Esophagus muscularis mucosa (tissue), 4 donors: ENCODE results near the gene CMTM5. TPM values are rescaled to one million over a fixed set of nuclear protein-coding genes. Genes with fewer than 3 reads are reported as not detected.

ENCODE experiments used
- DNase-seq: peaks from one replicate; pipeline ENCODE4 v3.0.0-alpha.2; 2017; ENCODE audit errors: extremely low spot score
- H3K27ac ChIP-seq, 4 donors: fragments of 200-600 bp; sonication (generic); replicated peaks in 1 of 4; 1 replicate in 3 of 4; 2 replicates in 1 of 4; pipeline ENCODE4 v1.5.1; 2016 to 2019; ENCODE audit warnings: mild to moderate bottlenecking in 1 of 4
- H3K27me3 ChIP-seq, 4 donors: fragments of 200-600 bp; sonication (generic); one replicate each; pipeline versions ENCODE4 v1.5.1 to v1.6.0; 2016 to 2019
- H3K36me3 ChIP-seq, 4 donors: fragments of 200-600 bp; sonication (generic); one replicate each; pipeline ENCODE4 v1.5.1; 2016 to 2019
- H3K4me1 ChIP-seq, 4 donors: fragments of 200-600 bp; sonication (generic); one replicate each; pipeline ENCODE4 v1.5.1; 2016 to 2019
- H3K4me3 ChIP-seq, 4 donors: fragments of 200-600 bp; sonication (generic); 1 replicate in 2 of 4; 2 replicates in 2 of 4; pipeline ENCODE4 v1.5.1; 2016 to 2019; ENCODE audit warnings: mild to moderate bottlenecking in 4 of 4, moderate library complexity in 1 of 4
- H3K9me3 ChIP-seq, 4 donors: fragments of 200-600 bp; sonication (generic); 1 replicate in 3 of 4; 2 replicates in 1 of 4; pipeline ENCODE4 v1.5.1; 2016 to 2019
- CTCF ChIP-seq, 3 experiments: fragments of 200-600 bp in 2 of 3; fragments of 450-650 bp in 1 of 3; sonication (generic) in 2 of 3; IDR thresholded peaks; one replicate each; pipeline ENCODE4 v1.5.1; 2017 to 2019; ENCODE audit warnings: antibody characterized with exemption in 3 of 3, mild to moderate bottlenecking in 2 of 3, moderate library complexity in 1 of 3
- EP300 ChIP-seq: sonication (generic); formaldehyde crosslinking; IDR thresholded peaks from one replicate; pipeline ENCODE4 v1.6.1; 2017; ENCODE audit warnings: antibody characterized with exemption
- POLR2A ChIP-seq: fragments of 450-650 bp; IDR thresholded peaks from one replicate; pipeline ENCODE4 v1.6.1; 2017; ENCODE audit warnings: antibody characterized with exemption, moderate library complexity, mild to moderate bottlenecking, low read depth
- POLR2AphosphoS5 ChIP-seq, 2 donors: sonication (generic); formaldehyde crosslinking; IDR thresholded peaks; one replicate each; pipeline ENCODE4 v1.6.1; 2017; ENCODE audit warnings: antibody characterized with exemption in 2 of 2
- WGBS: methylation state at CpG from one replicate; pipeline ENCODE4 v1.1.5; 2018; 5-methylcytosine and 5-hydroxymethylcytosine counted together
- intact Hi-C: fragments of 100-400 bp; cut with DNase I; formaldehyde crosslinking; loops from one replicate; pipeline ENCODE4 v1.15.1; 2023
- total RNA-seq, 4 donors: library from RNA; depleted of rRNA; stranded (reverse); fragments of >200 nt; gene quantifications; one replicate each; pipeline versions ENCODE4 v1.1.0 to v1.2.1, GENCODE V29; 2016

CMTM5 gene
- total RNA-seq, 4 donors from 2014 or later = 0.78 to 2.9 (median 1.9) TPM

- H3K27ac ChIP-seq = no peak overlapping the region
- no peak overlapping the region for H3K4me3 ChIP-seq
- WGBS = 70% methylated on average over 3 of the region's 3 CpGs
- H3K36me3 ChIP-seq = peaks cover 0 to 12% (median 5%) of the 10 kb centered on the region in 4 donors
- peaks cover 0 to 3% (median 0%) of the 10 kb centered on the region in 4 donors for H3K4me1 ChIP-seq
- intact Hi-C loops = no loop called here
- TF ChIP-seq POLR2A (no peak), CTCF (IDR thresholded peaks at IDR 0.05) (no peak), POLR2AphosphoS5 (IDR thresholded peaks at IDR 0.05) (no peak), EP300 (no peak)
- H3K9me3 ChIP-seq = no peaks in the 10 kb centered on the region
- no peak for DNase-seq
- no peaks in the 10 kb centered on the region for H3K27me3 ChIP-seq
These were observed 32.4 kb upstream of the CMTM5 start for GRCh38 chr14:23344481-23344880.

GRCh38 chr14:23345987-23346692 lies 30.7 kb upstream of the CMTM5 start:
- Histone ChIP-seq H3K4me3 (no peak overlapping the region), H3K4me1 (peaks cover 0 to 3% (median 0%) of the 10 kb centered on the region in 4 donors), H3K9me3 (no peaks in the 10 kb centered on the region), H3K36me3 (peaks cover 0 to 12% (median 5%) of the 10 kb centered on the region in 4 donors), H3K27me3 (no peaks in the 10 kb centered on the region), H3K27ac (no peak overlapping the region)
- DNase-seq = no peak
- 81% methylated on average over 11 of the region's 13 CpGs for WGBS
- TF ChIP-seq CTCF (IDR thresholded peaks at IDR 0.05) = no peak
- TF ChIP-seq POLR2A = no peak
- no peak for TF ChIP-seq POLR2AphosphoS5 (IDR thresholded peaks at IDR 0.05)
- TF ChIP-seq EP300 = no peak
- intact Hi-C loops = no loop called here

- no peak for TF ChIP-seq POLR2A
- no peak for TF ChIP-seq EP300
- no peak for TF ChIP-seq CTCF (IDR thresholded peaks at IDR 0.05)
- TF ChIP-seq POLR2AphosphoS5 (IDR thresholded peaks at IDR 0.05) = no peak
- Histone ChIP-seq H3K4me3 (no peak overlapping the region), H3K9me3 (no peaks in the 10 kb centered on the region), H3K27me3 (no peaks in the 10 kb centered on the region), H3K36me3 (peaks cover 0 to 12% (median 5%) of the 10 kb centered on the region in 4 donors), H3K27ac (no peak overlapping the region), H3K4me1 (peaks cover 5 to 6% (median 6%) of the 10 kb centered on the region in 4 donors)
- no peak for DNase-seq
- WGBS = 78% methylated on average over 8 of the region's 27 CpGs
- intact Hi-C loops = no loop called here
These were observed 30.0 kb upstream of the CMTM5 start for GRCh38 chr14:23346693-23347405.

GRCh38 chr14:23347406-23348296 lies 29.2 kb upstream of the CMTM5 start:
- TF ChIP-seq CTCF (IDR thresholded peaks at IDR 0.05) (no peak), POLR2A (no peak), EP300 (no peak), POLR2AphosphoS5 (IDR thresholded peaks at IDR 0.05) (no peak)
- Histone ChIP-seq H3K27ac (no peak overlapping the region), H3K4me3 (no peak overlapping the region), H3K27me3 (no peaks in the 10 kb centered on the region), H3K4me1 (peaks cover 9 to 14% (median 13%) of the 10 kb centered on the region in 4 donors), H3K36me3 (peaks cover 0 to 12% (median 5%) of the 10 kb centered on the region in 4 donors), H3K9me3 (no peaks in the 10 kb centered on the region)
- intact Hi-C loops = no loop called here
- WGBS = 96% methylated on average over 11 of the region's 19 CpGs
- DNase-seq = no peak
